ENCODE data around the gene CPS1.

CPS1 gene

DNA sequence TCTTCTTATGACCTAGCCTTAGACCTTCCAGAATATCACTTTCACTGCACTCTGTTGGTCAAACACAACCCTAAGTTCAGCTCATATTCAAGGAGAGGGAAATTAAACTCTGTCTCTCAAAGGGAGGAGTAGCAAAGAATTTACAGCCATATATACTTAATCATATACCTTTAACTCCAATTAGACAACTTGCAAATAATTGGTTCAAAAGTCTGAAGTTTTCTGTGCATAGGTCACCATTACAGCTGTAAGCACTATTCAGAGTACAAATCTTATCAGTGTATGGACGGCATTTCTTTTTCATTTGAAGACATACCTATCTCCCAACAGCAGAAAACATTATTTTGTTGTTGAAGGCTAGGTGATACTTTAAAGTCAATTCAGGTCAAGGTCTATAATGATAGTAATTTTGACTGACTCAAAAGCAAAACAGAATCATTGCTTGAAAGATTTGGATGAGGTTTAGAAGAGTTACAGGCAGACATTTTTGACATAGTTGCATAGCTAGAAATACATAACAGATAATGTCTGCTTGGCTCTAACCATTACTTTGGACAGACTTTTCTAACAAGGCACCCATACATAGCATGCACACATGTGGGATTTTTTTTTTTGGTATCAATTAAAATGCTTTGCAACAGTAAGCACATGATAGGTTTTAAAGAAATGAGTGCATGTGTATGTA lies 131.5 kb downstream of the CPS1 start:
- Histone ChIP-seq H3K4me3 (ENCODE audit: low read depth in 1 of 2, low read length in 2 of 2) (no peak overlapping the region), H3K27me3 (ENCODE audit: low read depth, low read length) (no peaks in the 10 kb centered on the region), H3K27ac (ENCODE audit: low read length) (no peak overlapping the region), H3K4me1 (ENCODE audit: control insufficient read depth in 1 of 2, insufficient read depth in 2 of 2, low read length in 2 of 2) (no peaks in the 10 kb centered on the region), H3K9me3 (ENCODE audit: control insufficient read depth in 1 of 2, low read length in 2 of 2) (no peaks in the 10 kb centered on the region), H3K36me3 (ENCODE audit: control insufficient read depth in 1 of 2, insufficient read depth in 2 of 2, low read length in 2 of 2) (no peaks in the 10 kb centered on the region)

DNA sequence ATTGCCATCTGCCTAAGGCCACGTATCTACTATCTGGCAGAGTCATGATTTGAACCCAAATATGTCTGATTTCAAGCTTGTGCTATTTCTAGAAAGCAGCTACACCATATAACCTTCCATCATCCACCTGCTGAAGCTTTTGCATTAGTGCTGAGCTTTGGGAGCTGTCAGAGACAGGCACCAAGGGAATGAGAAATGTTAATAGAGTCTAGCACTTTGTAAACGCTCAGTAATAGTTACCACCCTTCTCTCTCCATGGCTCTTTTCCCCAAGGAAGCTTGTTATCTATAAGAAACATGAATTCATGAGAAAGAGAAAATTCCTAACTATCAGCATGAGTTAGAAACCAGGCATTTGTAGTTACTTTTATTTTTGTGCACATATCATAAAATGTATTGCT lies 151.5 kb downstream of the CPS1 start:
- Histone ChIP-seq H3K27me3 (ENCODE audit: low read depth, low read length) (no peaks in the 10 kb centered on the region), H3K36me3 (ENCODE audit: control insufficient read depth in 1 of 2, insufficient read depth in 2 of 2, low read length in 2 of 2) (no peaks in the 10 kb centered on the region), H3K4me3 (ENCODE audit: low read depth in 1 of 2, low read length in 2 of 2) (no peak overlapping the region), H3K27ac (ENCODE audit: low read length) (no peak overlapping the region), H3K4me1 (ENCODE audit: control insufficient read depth in 1 of 2, insufficient read depth in 2 of 2, low read length in 2 of 2) (no peaks in the 10 kb centered on the region), H3K9me3 (ENCODE audit: control insufficient read depth in 1 of 2, low read length in 2 of 2) (no peaks in the 10 kb centered on the region)

DNA sequence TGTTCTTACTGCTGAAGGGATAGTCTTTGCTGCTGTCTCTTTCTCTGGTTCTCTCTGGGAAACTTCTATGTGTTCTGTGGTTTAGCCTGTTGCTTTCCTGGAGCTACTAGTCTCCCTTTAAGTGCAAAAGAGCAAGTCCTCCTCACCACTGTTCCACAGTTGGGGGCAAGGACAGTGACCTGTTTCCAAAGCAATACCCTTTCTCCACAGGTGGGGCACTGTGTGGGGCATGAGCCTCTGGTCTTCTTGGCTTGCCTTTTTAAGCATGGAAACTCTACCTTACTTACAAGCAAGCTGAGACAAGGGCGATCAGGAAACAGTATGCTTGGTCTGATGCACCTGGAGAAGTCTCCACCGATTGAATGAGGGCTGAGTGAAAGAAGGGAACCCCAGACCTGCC lies 156.7 kb downstream of the CPS1 start:
- H3K4me3 ChIP-seq (ENCODE audit: low read depth in 1 of 2, low read length in 2 of 2), result no peak overlapping the region
- H3K36me3 ChIP-seq (ENCODE audit: control insufficient read depth in 1 of 2, insufficient read depth in 2 of 2, low read length in 2 of 2), result no peaks in the 10 kb centered on the region
- no peak overlapping the region for H3K27ac ChIP-seq (ENCODE audit: low read length)
- no peaks in the 10 kb centered on the region for H3K4me1 ChIP-seq (ENCODE audit: control insufficient read depth in 1 of 2, insufficient read depth in 2 of 2, low read length in 2 of 2)
- no peaks in the 10 kb centered on the region for H3K27me3 ChIP-seq (ENCODE audit: low read depth, low read length)
- H3K9me3 ChIP-seq (ENCODE audit: control insufficient read depth in 1 of 2, low read length in 2 of 2), result no peaks in the 10 kb centered on the region

DNA sequence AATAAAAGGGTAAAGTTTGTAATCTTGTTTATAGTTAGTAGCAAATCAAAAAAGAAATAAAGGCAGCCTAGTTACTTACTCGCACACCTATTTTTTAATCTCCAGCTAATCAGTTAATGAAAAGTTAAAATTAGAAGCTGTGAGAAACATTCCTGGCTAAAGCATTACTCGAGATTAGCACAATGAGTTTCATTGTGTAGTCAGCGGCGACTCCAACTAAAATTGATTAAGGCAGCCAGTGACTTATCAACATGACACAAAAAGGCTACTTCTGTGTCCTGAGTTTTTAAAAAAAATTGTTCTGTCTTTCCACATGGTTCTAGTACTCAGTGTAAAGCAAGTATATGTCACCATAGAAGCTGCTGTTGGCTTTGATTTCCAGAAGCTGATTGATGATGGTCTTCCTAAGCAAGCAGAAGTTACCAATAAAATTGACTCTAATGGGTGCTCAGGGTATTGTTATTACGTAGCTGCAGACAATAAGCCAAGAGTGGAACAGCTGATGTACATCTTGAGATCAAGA lies 159.2 kb downstream of the CPS1 start:
- Histone ChIP-seq H3K36me3 (ENCODE audit: control insufficient read depth in 1 of 2, insufficient read depth in 2 of 2, low read length in 2 of 2) (no peaks in the 10 kb centered on the region), H3K27ac (ENCODE audit: low read length) (no peak overlapping the region), H3K9me3 (ENCODE audit: control insufficient read depth in 1 of 2, low read length in 2 of 2) (no peaks in the 10 kb centered on the region), H3K27me3 (ENCODE audit: low read depth, low read length) (no peaks in the 10 kb centered on the region), H3K4me3 (ENCODE audit: low read depth in 1 of 2, low read length in 2 of 2) (no peak overlapping the region), H3K4me1 (ENCODE audit: control insufficient read depth in 1 of 2, insufficient read depth in 2 of 2, low read length in 2 of 2) (no peaks in the 10 kb centered on the region)

DNA sequence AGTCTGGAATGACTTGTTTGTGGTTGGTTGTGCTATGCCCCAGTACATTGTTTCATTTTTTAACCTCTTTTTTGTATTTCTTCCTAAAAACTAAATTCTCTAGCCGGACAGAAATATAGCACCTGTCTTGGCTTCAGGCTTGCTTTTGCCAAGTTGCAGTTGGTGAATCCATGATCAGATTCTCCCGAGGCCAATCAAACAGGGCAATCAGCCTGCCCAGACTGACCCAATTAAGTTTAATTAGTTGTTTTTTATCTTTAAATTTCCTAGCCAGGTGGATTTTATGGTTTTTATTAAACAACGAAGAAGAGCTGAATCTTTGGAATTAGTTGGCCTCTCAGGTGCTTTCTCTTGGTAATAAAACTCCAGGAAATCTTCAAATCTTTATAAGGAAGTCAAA lies 162.1 kb downstream of the CPS1 start:
- H3K4me3 ChIP-seq (ENCODE audit: low read depth in 1 of 2, low read length in 2 of 2), result no peak overlapping the region
- no peak overlapping the region for H3K27ac ChIP-seq (ENCODE audit: low read length)
- H3K4me1 ChIP-seq (ENCODE audit: control insufficient read depth in 1 of 2, insufficient read depth in 2 of 2, low read length in 2 of 2), result no peaks in the 10 kb centered on the region
- no peaks in the 10 kb centered on the region for H3K36me3 ChIP-seq (ENCODE audit: control insufficient read depth in 1 of 2, insufficient read depth in 2 of 2, low read length in 2 of 2)
- no peaks in the 10 kb centered on the region for H3K9me3 ChIP-seq (ENCODE audit: control insufficient read depth in 1 of 2, low read length in 2 of 2)
- H3K27me3 ChIP-seq (ENCODE audit: low read depth, low read length), result no peaks in the 10 kb centered on the region

DNA sequence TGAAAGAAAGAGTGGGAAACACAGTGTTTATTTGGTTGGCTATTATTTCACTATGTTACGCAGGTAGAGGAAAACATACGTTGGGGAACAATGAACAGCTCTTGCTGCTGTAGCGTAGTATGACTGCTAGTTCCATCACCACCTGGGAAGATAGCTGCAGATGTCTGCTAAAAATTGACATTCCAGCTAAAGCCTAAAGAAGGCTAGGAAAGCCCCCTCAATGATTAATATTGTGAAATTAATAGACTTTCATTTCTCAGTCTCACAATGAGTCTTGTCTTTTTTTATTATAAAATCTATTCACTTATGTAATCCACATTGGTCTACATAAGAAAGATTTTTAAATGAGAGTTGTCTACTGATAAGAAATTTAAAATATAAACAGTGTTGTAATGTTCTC lies 165.7 kb downstream of the CPS1 start:
- Histone ChIP-seq H3K36me3 (ENCODE audit: control insufficient read depth in 1 of 2, insufficient read depth in 2 of 2, low read length in 2 of 2) (no peaks in the 10 kb centered on the region), H3K4me1 (ENCODE audit: control insufficient read depth in 1 of 2, insufficient read depth in 2 of 2, low read length in 2 of 2) (no peaks in the 10 kb centered on the region), H3K27me3 (ENCODE audit: low read depth, low read length) (no peaks in the 10 kb centered on the region), H3K27ac (ENCODE audit: low read length) (no peak overlapping the region), H3K4me3 (ENCODE audit: low read depth in 1 of 2, low read length in 2 of 2) (no peak overlapping the region), H3K9me3 (ENCODE audit: control insufficient read depth in 1 of 2, low read length in 2 of 2) (no peaks in the 10 kb centered on the region)

DNA sequence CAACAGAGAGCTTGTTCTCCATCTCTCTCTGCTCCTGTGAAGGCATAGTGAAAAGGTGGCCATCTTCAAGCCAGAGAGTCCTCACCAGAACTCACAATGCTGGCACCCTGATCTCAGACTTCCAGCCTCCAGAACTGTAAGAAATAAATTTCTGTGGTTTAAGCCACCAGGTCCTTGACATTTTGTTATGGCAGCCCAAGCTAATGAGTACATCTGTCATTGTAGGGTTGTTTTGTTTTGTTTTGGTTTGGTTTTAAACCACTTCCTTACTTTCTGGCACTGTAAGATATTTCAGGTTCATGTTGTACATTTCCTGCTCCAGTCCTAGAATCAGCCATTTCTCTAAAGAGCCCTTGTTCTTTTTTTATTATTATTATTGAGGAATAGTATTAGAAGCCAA lies 171.2 kb downstream of the CPS1 start:
- Histone ChIP-seq H3K4me3 (ENCODE audit: low read depth in 1 of 2, low read length in 2 of 2) (no peak overlapping the region), H3K27me3 (ENCODE audit: low read depth, low read length) (no peaks in the 10 kb centered on the region), H3K4me1 (ENCODE audit: control insufficient read depth in 1 of 2, insufficient read depth in 2 of 2, low read length in 2 of 2) (no peaks in the 10 kb centered on the region), H3K9me3 (ENCODE audit: control insufficient read depth in 1 of 2, low read length in 2 of 2) (no peaks in the 10 kb centered on the region), H3K36me3 (ENCODE audit: control insufficient read depth in 1 of 2, insufficient read depth in 2 of 2, low read length in 2 of 2) (no peaks in the 10 kb centered on the region), H3K27ac (ENCODE audit: low read length) (no peak overlapping the region)

All from muscle layer of duodenum (tissue), 2 donors.